Loucy (cell line): ENCODE results near the gene MARCHF9.

Experiments
- H2AFZ ChIP-seq: fragments of 200-600 bp; sonication (generic); 2 replicates; pipeline ENCODE4 v1.6.0; 2016; ENCODE audit warnings: antibody characterized with exemption, mild to moderate bottlenecking, low read length, moderate library complexity
- H3F3A ChIP-seq: fragments of 200-600 bp; 2 replicates; pipeline ENCODE4 v1.6.0; 2016; ENCODE audit warnings: antibody characterized with exemption, low read depth, mild to moderate bottlenecking
- H3K27me3 ChIP-seq: fragments of 200-600 bp; sonication (generic); 2 replicates; pipeline ENCODE4 v1.6.1; 2014; ENCODE audit warnings: low read length, mild to moderate bottlenecking; ENCODE audit not compliant: insufficient read depth, poor library complexity, severe bottlenecking
- H3K36me3 ChIP-seq: fragments of 200-600 bp; sonication (generic); 2 replicates; pipeline ENCODE4 v1.6.1; 2016; ENCODE audit warnings: low read length; ENCODE audit not compliant: insufficient read depth
- H3K4me1 ChIP-seq: fragments of 200-600 bp; sonication (generic); 2 replicates; pipeline ENCODE4 v1.5.1; 2014; ENCODE audit warnings: low read length, mild to moderate bottlenecking; ENCODE audit not compliant: insufficient read depth, poor library complexity, severe bottlenecking
- H3K4me2 ChIP-seq: fragments of 200-600 bp; sonication (generic); 2 replicates; pipeline ENCODE4 v1.6.0; 2014; ENCODE audit warnings: antibody characterized with exemption, low read length, low read depth, mild to moderate bottlenecking; ENCODE audit not compliant: poor library complexity, severe bottlenecking
- H3K4me3 ChIP-seq: fragments of 200-600 bp; sonication (generic); 2 replicates; pipeline ENCODE4 v1.5.1; 2014; ENCODE audit warnings: low read length, mild to moderate bottlenecking, mixed read lengths; ENCODE audit not compliant: poor library complexity, severe bottlenecking
- H3K79me2 ChIP-seq: fragments of 200-600 bp; sonication (generic); 2 replicates; pipeline ENCODE4 v1.6.1; 2014; ENCODE audit warnings: low read length; ENCODE audit not compliant: insufficient read depth
- H3K9ac ChIP-seq: fragments of 200-600 bp; sonication (generic); 2 replicates; pipeline ENCODE4 v1.6.0; 2014; ENCODE audit warnings: mild to moderate bottlenecking, low read depth, low read length, moderate library complexity; ENCODE audit not compliant: poor library complexity, severe bottlenecking
- H3K9me2 ChIP-seq: fragments of 200-600 bp; sonication (generic); replicated peaks from 2 replicates; pipeline ENCODE4 v1.6.1; 2016; ENCODE audit warnings: low read depth, low read length, mixed read lengths
- H3K9me3 ChIP-seq: fragments of 200-600 bp; sonication (generic); 2 replicates; pipeline ENCODE4 v1.6.1; 2014; ENCODE audit warnings: mild to moderate bottlenecking, antibody characterized with exemption, low read length, low read depth; ENCODE audit not compliant: insufficient read depth
- H4K20me1 ChIP-seq: fragments of 200-600 bp; sonication (generic); 2 replicates; pipeline ENCODE4 v1.6.0; 2014; ENCODE audit warnings: antibody characterized with exemption, low read length, mild to moderate bottlenecking; ENCODE audit not compliant: insufficient read depth, poor library complexity, severe bottlenecking
- EZH2phosphoT487 ChIP-seq: fragments of 200-600 bp; IDR thresholded peaks from 2 replicates; pipeline ENCODE4 v1.6.1; 2018; ENCODE audit warnings: antibody characterized with exemption, mild to moderate bottlenecking, moderate library complexity, borderline replicate concordance
- TF ChIP-seq, protein P1 (sequence below): fragments of 200-600 bp; sonication (generic); conservative IDR thresholded peaks from 2 replicates; pipeline ENCODE4 v1.5.1; 2014; ENCODE audit warnings: mild to moderate bottlenecking, antibody characterized with exemption, low read length

MARCHF9 gene

DNA sequence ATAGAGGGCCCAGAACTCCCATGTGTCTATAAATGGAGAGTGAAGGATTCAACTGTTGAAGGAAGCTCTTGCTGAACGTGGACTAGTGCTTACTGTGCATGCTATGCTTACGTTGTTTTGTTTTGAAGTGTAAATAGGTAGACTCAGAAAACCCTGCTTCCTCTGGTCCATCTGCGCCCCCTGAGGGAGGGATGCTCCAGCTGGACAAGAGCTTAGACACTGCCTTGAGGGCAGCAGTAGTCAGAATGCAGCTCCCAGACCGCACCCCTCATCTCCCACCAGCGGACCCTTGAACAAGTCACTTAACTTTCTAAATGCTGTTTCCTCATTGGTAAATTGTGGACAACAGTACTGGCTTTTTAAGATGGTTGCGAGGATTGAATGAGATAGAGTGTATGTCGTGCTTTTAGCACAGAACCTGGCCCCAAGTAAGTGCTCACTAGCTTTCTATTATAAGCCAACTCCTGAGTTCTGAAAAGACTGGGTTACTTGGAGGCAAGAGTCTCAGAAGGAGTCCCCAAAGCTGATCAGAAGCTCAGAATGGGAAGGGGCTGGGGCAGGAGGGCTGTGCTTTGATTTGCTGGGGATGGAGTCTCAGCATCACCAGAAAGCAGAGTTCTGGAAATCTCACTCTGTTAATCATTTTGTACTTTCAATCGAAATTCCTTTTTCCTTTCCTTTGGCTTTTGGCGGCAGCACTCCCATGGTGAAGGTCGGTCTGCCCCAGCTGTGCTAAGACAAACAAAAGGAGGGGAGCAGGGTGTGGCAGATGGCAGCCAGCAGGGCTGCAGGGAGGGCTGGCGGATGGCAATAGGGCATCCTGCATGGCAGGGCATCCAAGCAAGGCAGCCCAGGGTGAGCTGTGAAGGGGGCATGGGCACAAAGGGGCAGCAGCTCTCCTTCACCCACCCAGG, 31.9 kb upstream of the MARCHF9 start:
- Histone ChIP-seq H3K36me3 (peaks cover 41% of the 10 kb centered on the region; the same call in 1 of the 2 replicates), H3K4me1 (no peaks in the 10 kb centered on the region), H4K20me1 (no peaks in the 10 kb centered on the region), H3K9me3 (no peaks in the 10 kb centered on the region), H3K4me3 (no peak overlapping the region), H3K9ac (no peak overlapping the region), H3K27me3 (no peaks in the 10 kb centered on the region), H3F3A (no peaks in the 10 kb centered on the region), H2AFZ (no peak overlapping the region), H3K79me2 (no peaks in the 10 kb centered on the region), H3K4me2 (no peak overlapping the region), H3K9me2 (no peaks in the 10 kb centered on the region)
- TF ChIP-seq EZH2phosphoT487: no peak
- TF ChIP-seq, protein P1, sequence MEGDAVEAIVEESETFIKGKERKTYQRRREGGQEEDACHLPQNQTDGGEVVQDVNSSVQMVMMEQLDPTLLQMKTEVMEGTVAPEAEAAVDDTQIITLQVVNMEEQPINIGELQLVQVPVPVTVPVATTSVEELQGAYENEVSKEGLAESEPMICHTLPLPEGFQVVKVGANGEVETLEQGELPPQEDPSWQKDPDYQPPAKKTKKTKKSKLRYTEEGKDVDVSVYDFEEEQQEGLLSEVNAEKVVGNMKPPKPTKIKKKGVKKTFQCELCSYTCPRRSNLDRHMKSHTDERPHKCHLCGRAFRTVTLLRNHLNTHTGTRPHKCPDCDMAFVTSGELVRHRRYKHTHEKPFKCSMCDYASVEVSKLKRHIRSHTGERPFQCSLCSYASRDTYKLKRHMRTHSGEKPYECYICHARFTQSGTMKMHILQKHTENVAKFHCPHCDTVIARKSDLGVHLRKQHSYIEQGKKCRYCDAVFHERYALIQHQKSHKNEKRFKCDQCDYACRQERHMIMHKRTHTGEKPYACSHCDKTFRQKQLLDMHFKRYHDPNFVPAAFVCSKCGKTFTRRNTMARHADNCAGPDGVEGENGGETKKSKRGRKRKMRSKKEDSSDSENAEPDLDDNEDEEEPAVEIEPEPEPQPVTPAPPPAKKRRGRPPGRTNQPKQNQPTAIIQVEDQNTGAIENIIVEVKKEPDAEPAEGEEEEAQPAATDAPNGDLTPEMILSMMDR: no peak

DNA sequence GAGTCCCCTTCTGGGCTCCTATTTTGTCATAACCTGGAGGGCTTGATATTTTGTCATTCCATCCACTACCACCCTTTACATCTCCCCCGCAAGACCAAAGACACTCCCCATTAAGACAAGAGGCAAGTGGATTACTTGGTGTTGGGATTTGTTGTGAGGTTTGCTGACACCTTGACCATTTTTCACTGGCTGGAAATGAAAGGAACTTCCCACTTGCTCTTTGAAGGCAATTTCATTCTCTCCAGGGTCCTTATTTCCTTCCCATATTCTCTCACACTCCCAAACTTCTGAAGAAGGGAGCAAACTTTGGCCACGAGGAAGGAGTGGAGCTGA, 31.3 kb upstream of the MARCHF9 start:
- Histone ChIP-seq H3K9ac (no peak overlapping the region), H3K4me2 (no peak overlapping the region), H3K9me2 (no peaks in the 10 kb centered on the region), H3K79me2 (no peaks in the 10 kb centered on the region), H3F3A (no peaks in the 10 kb centered on the region), H2AFZ (no peak overlapping the region), H3K4me1 (no peaks in the 10 kb centered on the region), H4K20me1 (no peaks in the 10 kb centered on the region), H3K4me3 (no peak overlapping the region), H3K9me3 (no peaks in the 10 kb centered on the region), H3K27me3 (no peaks in the 10 kb centered on the region), H3K36me3 (peaks cover 39% of the 10 kb centered on the region; the same call in 1 of the 2 replicates)
- TF ChIP-seq, protein P1: no peak
- TF ChIP-seq EZH2phosphoT487: no peak

DNA sequence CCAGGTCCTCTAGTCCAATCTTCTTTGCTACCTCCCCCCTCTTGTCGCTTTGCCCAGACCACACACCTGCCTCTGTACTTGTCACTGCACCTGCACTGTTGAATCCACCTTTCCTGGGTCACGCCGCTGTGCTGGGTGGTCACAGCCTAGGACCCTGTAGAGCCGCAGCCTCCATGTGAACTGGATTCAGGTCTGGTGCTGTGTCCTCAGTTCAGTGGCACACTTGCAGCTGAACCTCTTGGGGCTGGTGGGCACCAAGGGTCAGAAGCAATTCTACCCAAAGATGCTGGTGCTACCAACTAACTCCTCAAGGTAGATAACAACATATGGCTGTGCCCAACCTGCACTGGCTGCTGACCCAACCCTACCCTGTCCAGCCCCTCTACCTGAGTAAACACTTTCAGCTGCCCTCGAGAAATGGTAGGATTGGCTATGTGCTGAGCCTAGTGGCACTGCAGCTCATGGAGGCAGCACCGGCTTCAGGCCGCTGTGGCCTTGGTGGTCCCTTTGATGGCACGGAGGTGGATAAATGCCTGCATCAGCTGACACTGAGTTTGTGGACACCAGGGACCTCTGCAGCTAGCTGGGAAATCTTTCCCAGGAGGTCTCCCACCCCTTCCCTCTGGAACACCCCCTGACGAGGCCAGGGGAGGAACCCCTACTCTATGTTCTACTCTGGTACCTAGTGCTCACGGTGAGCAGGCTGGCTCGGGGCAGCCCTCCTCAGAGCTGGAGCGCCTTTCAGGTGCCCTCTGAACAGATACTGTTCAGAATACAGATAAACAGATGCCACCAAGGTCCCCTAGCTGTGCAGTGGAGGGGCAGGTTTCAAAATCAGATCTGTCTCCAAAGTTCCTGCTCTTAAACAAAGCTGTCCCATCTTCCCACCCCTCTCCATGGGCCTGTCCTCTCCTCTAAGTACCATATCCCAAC, 30.6 kb upstream of the MARCHF9 start:
- H3K79me2 ChIP-seq: no peaks in the 10 kb centered on the region
- no peak overlapping the region for H3K4me2 ChIP-seq
- H3K9me2 ChIP-seq: no peaks in the 10 kb centered on the region
- H3K4me1 ChIP-seq: no peaks in the 10 kb centered on the region
- no peak overlapping the region for H3K9ac ChIP-seq
- no peak for TF ChIP-seq EZH2phosphoT487
- no peaks in the 10 kb centered on the region for H3F3A ChIP-seq
- H3K9me3 ChIP-seq: no peaks in the 10 kb centered on the region
- H3K27me3 ChIP-seq: no peaks in the 10 kb centered on the region
- no peak overlapping the region for H3K4me3 ChIP-seq
- H2AFZ ChIP-seq: no peak overlapping the region
- H4K20me1 ChIP-seq: no peaks in the 10 kb centered on the region
- peaks cover 33% of the 10 kb centered on the region; the same call in 1 of the 2 replicates for H3K36me3 ChIP-seq
